ENCODE measurements around the gene TIGD3.

GRCh38 chr11:65390099-65390941 lies 35.8 kb downstream of the TIGD3 start:
- no peak for TF ChIP-seq ATF2 (IDR thresholded peaks at IDR 0.05; ENCODE audit: low read length)
- no peak for TF ChIP-seq SPI1 (IDR thresholded peaks at IDR 0.05; ENCODE audit: borderline replicate concordance, insufficient read depth, low read depth, low read length)
- TF ChIP-seq TAF1 (IDR thresholded peaks at IDR 0.05; ENCODE audit: borderline replicate concordance, low read depth, low read length), result no peak
- no peak for TF ChIP-seq RCOR1 (conservative IDR thresholded peaks at IDR 0.05; ENCODE audit: low read depth, low read length)
- no peak for TF ChIP-seq CTCF (IDR thresholded peaks at IDR 0.05 in 2 of 3, conservative IDR thresholded peaks at IDR 0.05 in 1 of 3; ENCODE audit: control insufficient read depth in 2 of 3, extremely low read depth in 1 of 3, insufficient read depth in 1 of 3, low read depth in 3 of 3, low read length in 3 of 3)
- no peak for TF ChIP-seq PAX8 (IDR thresholded peaks at IDR 0.05)
- no peak for TF ChIP-seq NFYB (IDR thresholded peaks at IDR 0.05; ENCODE audit: insufficient read depth, low read depth, low read length)
- no peak for TF ChIP-seq TCF12 (IDR thresholded peaks at IDR 0.05; ENCODE audit: low read depth, low read length)
- TF ChIP-seq RBBP5 (conservative IDR thresholded peaks at IDR 0.05), result no peak
- no peak for TF ChIP-seq REST (IDR thresholded peaks at IDR 0.05; ENCODE audit: low read depth, low read length)
